Right lung (tissue), 10 donors: Measurements from ENCODE around the gene SSTR3. TPM values are rescaled to one million over a fixed set of nuclear protein-coding genes. Genes with fewer than 3 reads are reported as not detected.
"Not testable (repeated sequence)": the region's sequence is repeated elsewhere in the genome, so short reads cannot be mapped to it uniquely, and the experiment has no call there.

Source experiments
- DNase-seq, 2 donors: peaks; one replicate each; pipeline ENCODE4 v3.0.0-alpha.2; 2013
- long read RNA-seq, 8 donors: transcript quantifications; one replicate each; lab custom pipeline, GENCODE V29; 2026
- polyA plus RNA-seq, 5 donors: library from polyadenylated mRNA; unstranded; fragments of 120-200 nt; gene quantifications; one replicate each; pipeline versions ENCODE4 v1.2.1 to v1.2.3, GENCODE V29; 2013; ENCODE audit warnings: inconsistent platforms in 1 of 5, low replicate concordance in 1 of 5; ENCODE audit not compliant: insufficient read length in 5 of 5, insufficient read depth in 1 of 5

The SSTR3 gene
- polyA plus RNA-seq: under 1 TPM; 0.05 to 0.10 (median 0.08) TPM
- long read RNA-seq, donor 1: 0 reads
- long read RNA-seq, donor 2: 0 reads
- long read RNA-seq, donor 3: 0 reads
- long read RNA-seq, donor 4: 0 reads
- long read RNA-seq, donor 5: 0 reads
- long read RNA-seq, donor 6: 0 reads
- long read RNA-seq, donor 7: 0 reads
- long read RNA-seq, donor 8: 0 reads

DNA sequence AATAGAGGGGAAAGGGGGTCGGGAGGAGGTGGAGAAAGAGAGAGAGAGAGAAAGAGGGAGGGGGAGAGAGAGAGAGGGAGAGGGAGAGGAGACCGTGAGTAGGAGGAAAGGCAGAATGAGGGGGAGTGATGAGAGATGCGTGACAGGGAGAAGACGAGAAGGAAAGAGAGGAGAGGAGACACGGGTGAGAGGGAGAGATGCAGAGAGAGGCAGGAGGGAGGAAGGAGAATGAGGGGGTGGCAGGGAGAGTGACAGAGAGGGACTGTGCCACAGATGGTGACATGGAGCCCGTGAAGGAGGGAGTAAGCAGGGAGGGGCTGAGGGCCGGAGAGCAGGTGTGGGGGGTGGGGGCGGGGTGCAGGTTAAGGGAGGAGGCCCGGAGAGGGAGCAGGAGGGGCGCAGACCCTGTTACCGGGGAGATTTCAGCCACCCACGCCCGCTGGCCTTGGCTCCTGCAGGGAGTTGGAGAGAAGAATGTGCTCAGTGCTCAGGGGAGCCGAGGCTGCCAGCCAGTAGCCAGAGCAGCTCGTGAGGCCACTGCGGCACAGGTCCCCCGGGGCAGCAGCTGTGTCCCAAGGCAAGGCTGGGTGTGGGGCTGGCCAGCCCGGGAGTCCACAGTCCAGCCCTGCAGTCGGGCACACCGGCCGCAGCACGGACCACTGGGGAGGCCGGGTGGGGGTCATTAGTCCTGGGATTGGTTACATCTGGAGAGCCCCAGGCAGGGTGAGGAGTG, at the start of gene SSTR3:
TSS of gene SSTR3 (minus strand) at position 304 of the 733 bp plus-strand sequence. CDS start 4,674 bp downstream, outside the sequence.
- DNase-seq: no peak

GRCh38 chr22:37260901-37261336, 48.6 kb upstream of the SSTR3 start:
- DNase-seq: no peak

DNA sequence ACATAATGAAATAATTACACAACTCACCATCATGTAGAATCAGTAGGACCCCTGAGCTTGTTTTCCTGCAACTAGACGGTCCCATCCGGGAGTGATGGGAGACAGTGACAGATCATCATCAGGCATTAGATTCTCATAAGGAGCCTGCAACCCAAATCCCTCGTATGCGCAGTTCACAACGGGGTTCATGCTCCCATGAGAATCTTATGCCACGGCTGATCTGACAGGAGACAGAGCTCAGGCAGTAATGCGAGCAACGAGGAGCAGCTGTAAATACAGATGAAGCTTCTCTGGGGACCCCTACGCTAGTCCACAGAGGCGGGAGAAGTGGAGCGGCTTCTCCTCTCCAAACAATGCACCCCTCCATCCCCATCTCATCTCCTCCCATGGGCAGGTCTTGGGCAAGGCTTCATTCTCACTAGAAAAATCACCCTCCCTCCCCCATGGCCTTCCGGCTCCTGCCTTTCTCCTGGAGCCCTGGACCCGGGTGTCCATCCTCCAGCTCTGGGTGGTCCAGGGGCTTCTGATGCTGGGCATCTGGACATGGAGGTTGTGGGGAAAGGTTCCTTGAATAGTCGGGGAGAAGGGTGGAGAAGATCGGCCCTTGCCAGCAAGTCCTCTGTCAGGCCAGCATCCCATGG, 48.0 kb upstream of the SSTR3 start:
- DNase-seq: no peak

DNA sequence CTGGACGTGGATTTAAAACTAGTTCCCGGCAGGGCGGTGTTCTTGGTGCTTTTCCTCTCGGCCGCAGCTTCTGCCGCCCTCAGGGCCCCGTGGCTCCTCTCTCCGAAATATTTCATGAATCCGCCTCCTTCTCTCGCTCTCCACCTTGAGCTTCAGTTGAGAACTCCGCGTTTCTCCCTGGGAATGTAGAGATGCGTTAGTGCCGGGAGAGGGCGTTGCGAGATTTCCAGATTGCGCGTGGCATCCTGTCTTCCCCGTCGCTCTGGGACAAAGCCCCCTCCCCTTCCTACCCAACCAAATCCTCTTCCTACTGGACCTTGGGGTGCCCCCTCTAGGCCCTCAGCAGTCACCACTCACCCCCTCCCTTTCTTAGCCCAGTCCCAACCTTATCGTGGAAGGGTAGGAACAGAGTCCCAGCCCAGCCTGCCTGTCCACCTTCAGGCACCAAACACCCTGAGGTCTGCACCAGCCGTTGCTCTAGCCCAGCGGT, 47.3 kb upstream of the SSTR3 start:
- DNase-seq: no peak

GRCh38 chr22:37258753-37259401, 46.6 kb upstream of the SSTR3 start:
- no peak for DNase-seq

GRCh38 chr22:37258005-37258752, 45.9 kb upstream of the SSTR3 start:
- DNase-seq: no peak

GRCh38 chr22:37256075-37256726, 43.9 kb upstream of the SSTR3 start:
- DNase-seq: no peak

DNA sequence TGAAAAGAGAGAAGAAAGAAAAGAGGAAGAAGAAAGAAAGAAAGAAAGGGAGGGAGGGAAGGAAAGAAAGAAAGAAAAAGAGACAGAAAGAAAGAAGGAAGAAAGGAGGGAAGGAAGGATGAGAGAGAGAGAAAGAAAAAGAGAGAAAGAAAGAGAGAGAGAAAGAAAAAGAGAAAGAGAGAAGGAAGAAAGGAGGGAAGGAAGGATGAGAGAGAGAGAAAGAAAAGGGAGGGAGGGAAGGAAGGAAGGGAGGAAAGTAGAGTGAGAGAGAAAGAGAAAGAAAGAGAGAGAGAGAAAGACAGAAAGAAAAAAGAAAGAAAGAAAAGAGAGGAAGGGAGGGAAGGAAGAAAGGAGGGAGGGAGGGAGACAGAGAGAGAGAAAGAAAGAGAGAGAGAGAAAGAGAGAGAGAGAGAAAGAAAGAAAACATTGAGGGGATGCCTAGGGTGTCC, 43.3 kb upstream of the SSTR3 start:
- no peak for DNase-seq

DNA sequence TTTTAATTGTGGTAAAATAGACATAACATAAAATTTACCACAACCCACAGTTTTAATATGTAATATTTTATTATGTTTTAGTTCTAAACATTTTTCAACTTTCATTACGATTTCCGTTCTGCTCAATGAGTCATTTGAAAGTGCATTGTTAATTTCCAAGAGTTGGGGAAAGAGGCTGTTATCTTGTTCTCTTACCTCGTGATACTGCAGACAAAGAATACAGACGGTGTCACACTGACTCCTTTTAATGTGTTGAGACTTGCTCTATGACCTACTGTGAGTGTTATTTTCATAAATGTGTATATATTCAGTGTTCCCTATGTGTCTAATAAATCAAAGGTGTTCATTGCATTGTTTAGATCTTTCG, 42.6 kb upstream of the SSTR3 start:
- no peak for DNase-seq

GRCh38 chr22:37254209-37254866, 42.1 kb upstream of the SSTR3 start:
- DNase-seq: no peak

GRCh38 chr22:37253126-37253660, 40.9 kb upstream of the SSTR3 start:
- DNase-seq: no peak

DNA sequence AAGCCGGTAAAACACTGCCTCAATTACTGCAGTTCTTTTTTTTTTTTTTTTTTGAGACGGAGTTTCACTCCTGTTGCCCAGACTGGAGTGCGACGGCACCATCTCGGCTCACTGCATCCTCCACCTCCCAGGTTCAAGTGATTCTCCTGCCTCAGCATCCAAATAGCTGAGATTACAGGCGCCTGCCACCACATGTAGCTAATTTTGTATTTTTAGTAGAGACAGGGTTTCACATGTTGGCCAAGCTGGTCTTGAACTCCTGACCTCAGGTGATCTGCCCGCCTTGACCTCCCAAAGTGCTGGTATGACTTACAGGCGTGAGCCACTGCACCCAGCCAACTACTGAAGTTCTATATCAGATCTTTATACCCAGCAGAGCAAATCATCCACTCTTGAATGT, 39.6 kb upstream of the SSTR3 start:
- not testable (repeated sequence) for DNase-seq

- no peak for DNase-seq
Measured at GRCh38 chr22:37249986-37250385, 37.7 kb upstream of the SSTR3 start.

DNA sequence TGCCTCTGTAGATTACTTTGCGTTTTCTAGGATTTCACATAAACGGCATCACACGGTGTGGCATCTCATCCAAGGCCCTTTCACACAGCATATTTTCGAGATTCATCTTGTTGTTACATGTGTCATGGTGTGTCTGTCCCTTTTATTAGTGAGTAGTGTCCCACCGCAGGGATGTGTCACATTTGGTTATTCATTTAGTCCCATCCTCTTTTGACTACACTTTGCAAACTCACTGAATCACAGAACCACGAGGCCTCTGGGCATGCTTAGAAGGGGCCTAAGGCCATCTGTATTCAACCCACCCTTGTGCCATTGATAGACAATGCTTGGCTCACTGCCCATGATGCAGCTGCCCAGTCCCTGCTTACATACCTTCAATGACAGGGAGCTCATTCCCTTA, 36.0 kb upstream of the SSTR3 start:
- no peak for DNase-seq

DNA sequence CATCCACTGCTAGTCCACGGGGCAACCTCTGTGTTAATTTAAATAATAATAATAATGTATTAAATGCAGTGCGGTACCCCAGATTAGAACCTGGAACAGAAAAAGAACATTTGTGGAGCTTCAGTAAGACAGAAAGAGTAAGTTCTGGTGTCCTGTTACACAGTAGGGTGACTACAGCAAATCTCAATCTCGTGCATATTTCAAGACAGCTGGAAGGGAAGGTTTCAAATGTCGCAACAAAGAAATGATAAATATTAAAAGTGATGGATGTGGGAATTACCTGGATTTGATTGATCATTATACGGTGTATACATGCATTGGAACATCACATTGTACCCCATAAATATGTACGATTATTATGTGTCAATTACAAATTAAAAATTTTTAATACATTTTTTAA, 33.5 kb upstream of the SSTR3 start:
- no peak for DNase-seq

- no peak for DNase-seq
Measured at GRCh38 chr22:37244922-37245722, 32.8 kb upstream of the SSTR3 start.

DNA sequence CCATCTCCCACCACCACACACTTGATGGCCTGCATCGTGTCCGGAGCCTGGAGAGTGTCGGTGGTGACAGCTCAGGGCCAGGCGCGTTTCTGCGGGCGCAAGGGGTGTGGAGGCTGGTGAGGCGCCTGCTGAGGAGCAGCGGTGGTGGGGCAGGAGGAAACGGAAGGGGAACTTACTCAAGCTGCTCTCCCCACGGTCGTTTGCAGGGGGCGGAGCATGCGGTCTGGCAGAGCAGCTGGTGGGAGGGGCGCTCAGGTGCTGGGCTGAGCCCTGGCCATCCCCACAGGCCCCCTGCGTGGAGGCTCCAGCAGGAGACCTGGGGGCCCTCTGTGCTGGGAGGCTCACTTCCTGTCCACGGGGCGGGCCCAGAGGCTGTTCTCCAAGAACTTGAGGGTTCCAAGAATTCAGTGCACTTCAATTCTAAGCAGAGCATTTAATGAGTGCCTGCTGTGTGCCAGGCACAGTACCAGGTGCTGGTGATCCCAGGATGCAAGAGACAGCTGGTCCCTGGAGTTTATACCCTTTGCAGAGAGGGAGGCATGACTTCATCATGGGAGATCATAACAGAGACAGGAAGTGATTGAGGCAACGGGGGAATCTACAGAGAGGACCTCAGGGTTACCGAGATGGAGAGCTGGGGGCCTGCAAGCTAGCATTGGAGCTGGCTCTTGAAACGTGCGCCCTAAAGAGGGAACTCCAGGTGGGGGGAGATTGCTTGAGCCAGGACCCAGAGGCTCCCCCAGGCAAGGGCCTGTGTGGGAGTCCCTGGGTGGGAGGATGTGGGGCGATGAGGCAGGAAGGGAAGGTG, 32.0 kb upstream of the SSTR3 start, which contains the start of gene RAC2:
TSS of gene RAC2 (minus strand) at position 156 of the 808 bp plus-strand sequence. CDS start at position 35, 121 bp downstream.
- no peak for DNase-seq
